ENCODE measurements around the gene TMEM244.

- no peak for TF ChIP-seq E2F1 (CRISPR knock-in tag; IDR thresholded peaks at IDR 0.05)
- no peak for TF ChIP-seq CTCF (IDR thresholded peaks at IDR 0.05)
- TF ChIP-seq FOXP1 (CRISPR knock-in tag; IDR thresholded peaks at IDR 0.05; ENCODE audit: borderline replicate concordance), result no peak
- no peak for TF ChIP-seq AFF4 (CRISPR knock-in tag; IDR thresholded peaks at IDR 0.05; ENCODE audit: borderline replicate concordance)
- TF ChIP-seq SP1 (CRISPR knock-in tag; conservative IDR thresholded peaks at IDR 0.05), result no peak
- TF ChIP-seq USF2 (CRISPR knock-in tag; IDR thresholded peaks at IDR 0.05), result no peak
These were observed 75.9 kb downstream of the TMEM244 start for GRCh38 chr6:129785047-129785755.
